ENCODE data around the gene ITFG1. TPM values are rescaled to one million over a fixed set of nuclear protein-coding genes. Genes with fewer than 3 reads are reported as not detected.

Gene ITFG1
- total RNA-seq, 1 experiment from 2014 or later = 18.0 TPM

- Histone ChIP-seq H3K23me2 (ENCODE audit: insufficient read length, low read depth, low read length, poor library complexity, severe bottlenecking) (no peaks in the 10 kb centered on the region), H3K56ac (ENCODE audit: insufficient read length, low read depth, low read length) (no peak overlapping the region), H3K4me1 (ENCODE audit: insufficient read depth, low read length) (peaks cover 9% of the 10 kb centered on the region; the same call in 1 of the 2 replicates), H3K4ac (ENCODE audit: low read depth, low read length) (no peak overlapping the region), H2BK12ac (ENCODE audit: insufficient read length, low read depth, low read length) (no peak overlapping the region), H3K4me2 (ENCODE audit: insufficient read depth, insufficient read length, low read length) (no peak overlapping the region), H3K79me1 (ENCODE audit: insufficient read depth, low read depth, low read length, poor library complexity, severe bottlenecking) (no peaks in the 10 kb centered on the region), H3K18ac (ENCODE audit: insufficient read length, low read depth, low read length) (no peak overlapping the region), H3T11ph (ENCODE audit: low read length) (no peak overlapping the region), H3K14ac (ENCODE audit: insufficient read depth, low read length) (no peak overlapping the region), H2BK5ac (ENCODE audit: insufficient read length, low read length) (no peak overlapping the region), H3K27me3 (ENCODE audit: insufficient read depth, low read length) (no peaks in the 10 kb centered on the region), H2BK120ac (ENCODE audit: low read depth, low read length, poor library complexity, severe bottlenecking) (no peak overlapping the region), H2BK15ac (ENCODE audit: low read depth, low read length) (no peak overlapping the region), H3K9me3 (ENCODE audit: control insufficient read depth, low read depth, low read length) (peaks cover 8% of the 10 kb centered on the region), H3K27ac (ENCODE audit: insufficient read length, low read depth, low read length) (no peak overlapping the region), H4K20me1 (ENCODE audit: control insufficient read depth, insufficient read depth, insufficient read length) (no peaks in the 10 kb centered on the region), H4K5ac (ENCODE audit: insufficient read length, low read depth, low read length) (no peak overlapping the region), H3K9ac (ENCODE audit: extremely low read depth, insufficient read length, low read length) (no peak overlapping the region), H4K8ac (replicated peaks; ENCODE audit: insufficient read length, low read depth, low read length) (no peak overlapping the region), H3K79me2 (ENCODE audit: insufficient read depth, low read length) (no peaks in the 10 kb centered on the region), H4K91ac (ENCODE audit: insufficient read length, low read depth, low read length) (no peak overlapping the region), H2BK20ac (ENCODE audit: low read depth, low read length, poor library complexity, severe bottlenecking) (no peak overlapping the region), H2AK5ac (ENCODE audit: insufficient read length, low read length) (no peak overlapping the region), H2AFZ (ENCODE audit: low read length) (no peak overlapping the region), H3K23ac (ENCODE audit: insufficient read length, low read depth, low read length) (no peak overlapping the region)
- H3K9me3 Mint-ChIP-seq = peaks cover 8 to 14% of the 10 kb centered on the region in 2 experiments; a peak in 4 of 5 replicates
- no peak for TF ChIP-seq CTCF (conservative IDR thresholded peaks at IDR 0.05)
- peaks cover 22% of the 10 kb centered on the region in 2 experiments for H3K4me1 Mint-ChIP-seq
- no CpG with 5 or more reads among the region's 9 CpGs for WGBS (ENCODE audit: extremely low coverage, insufficient read length, low lambda C conversion rate)
- H3K36me3 Mint-ChIP-seq (ENCODE audit: insufficient read depth in 1 of 3, low read depth in 3 of 3) = peaks cover 9 to 34% (median 23%) of the 10 kb centered on the region in 3 experiments; a peak in 6 of 7 replicates
- no peak for DNase-seq
- no peak overlapping the region for H3K27ac Mint-ChIP-seq
- no peak overlapping the region for H3K4me3 Mint-ChIP-seq
- no peaks in the 10 kb centered on the region for H3K27me3 Mint-ChIP-seq (ENCODE audit: low read depth)
Measured at GRCh38 chr16:47493381-47494337, 32.8 kb upstream of the ITFG1 start.
